Measurements from ENCODE around the gene ADCY2. TPM values are rescaled to one million over a fixed set of nuclear protein-coding genes. Genes with fewer than 3 reads are reported as not detected.

The ADCY2 gene
- total RNA-seq (under 1 TPM; 0.13 to 0.96 (median 0.34) TPM), polyA plus RNA-seq (under 1 TPM; 0.04 to 0.11 TPM)
- long read RNA-seq, donor 1, partial matches to known transcripts, result 0 of 1 reads
- long read RNA-seq, donor 1, other reads (novel, unspliced or antisense), result 1 of 1 reads
- long read RNA-seq, donor 2, result 0 reads
- long read RNA-seq, donor 3, result 0 reads

- peaks cover 6 to 67% (median 38%) of the 10 kb centered on the region in 9 donors for H3K27me3 ChIP-seq
- WGBS, 4 donors, result 0 to 2% (median 2%) methylated on average over 18 to 121 of the region's 121 CpGs; no CpG with 5 or more reads in 1 of the 4 donors
- no peaks in the 10 kb centered on the region for H3K36me3 ChIP-seq
- H3K9me3 ChIP-seq, result no peaks in the 10 kb centered on the region
- peak within 1 kb of the TSS in 11 of 12 donors; percentile 16 to 60 (median 47) for H3K4me3 ChIP-seq
- peak in 2 of 4 donors; percentile 28 to 41 for ATAC-seq
- TF ChIP-seq CTCF (IDR thresholded peaks at IDR 0.05), result no peak
- TF ChIP-seq POLR2A (IDR thresholded peaks at IDR 0.05), result no peak
- intact Hi-C loops (cut with DNase I), result loop anchor here in 2 of 10 donors (5.0 to 10.0 kb wide), 2 partner anchors 461 to 631 kb away; no protein-coding TSS in a partner anchor
- H3K4me1 ChIP-seq, result peaks cover 0 to 21% (median 0%) of the 10 kb centered on the region in 12 donors
- H3K27ac ChIP-seq, result peak within 1 kb of the TSS in 1 of 12 donors; percentile 72
- no peak for DNase-seq
Measured at GRCh38 chr5:7395947-7396712, at the start of gene ADCY2. ADCY2 (plus strand) TSS chr5:7396138; CDS start chr5:7396297, 159 bp downstream.

- Histone ChIP-seq H3K4me1 (no peaks in the 10 kb centered on the region), H3K9me3 (peaks cover 0 to 7% (median 0%) of the 10 kb centered on the region in 12 donors), H3K36me3 (no peaks in the 10 kb centered on the region), H3K4me3 (no peak overlapping the region), H3K27me3 (no peaks in the 10 kb centered on the region), H3K27ac (no peak overlapping the region)
- TF ChIP-seq CTCF (IDR thresholded peaks at IDR 0.05) (no peak), POLR2A (IDR thresholded peaks at IDR 0.05) (no peak)
- ATAC-seq (no peak), DNase-seq (no peak)
- intact Hi-C loops (cut with DNase I), result no loop called here
- WGBS, 4 donors, result 47 to 51% (median 49%) methylated on average over 6 of the region's 6 CpGs
Measured at GRCh38 chr5:7347377-7347776, 48.6 kb upstream of the ADCY2 start.

- Histone ChIP-seq H3K27ac (no peak overlapping the region), H3K4me3 (no peak overlapping the region), H3K4me1 (no peaks in the 10 kb centered on the region), H3K27me3 (no peaks in the 10 kb centered on the region), H3K36me3 (no peaks in the 10 kb centered on the region), H3K9me3 (peaks cover 0 to 6% (median 0%) of the 10 kb centered on the region in 12 donors)
- ATAC-seq, result no peak
- WGBS, 4 donors, result 32 to 44% (median 36%) methylated on average over 8 of the region's 8 CpGs
- TF ChIP-seq CTCF (IDR thresholded peaks at IDR 0.05) (no peak), POLR2A (IDR thresholded peaks at IDR 0.05) (no peak)
- intact Hi-C loops (cut with DNase I), result no loop called here
- no peak for DNase-seq
Measured at GRCh38 chr5:7348168-7348854, 47.6 kb upstream of the ADCY2 start.

- intact Hi-C loops (cut with DNase I), result no loop called here
- Histone ChIP-seq H3K27me3 (no peaks in the 10 kb centered on the region), H3K9me3 (peaks cover 0 to 5% (median 0%) of the 10 kb centered on the region in 12 donors), H3K4me1 (no peaks in the 10 kb centered on the region), H3K36me3 (no peaks in the 10 kb centered on the region), H3K4me3 (no peak overlapping the region), H3K27ac (no peak overlapping the region)
- TF ChIP-seq CTCF (IDR thresholded peaks at IDR 0.05) (no peak), POLR2A (IDR thresholded peaks at IDR 0.05) (no peak)
- no peak for ATAC-seq
- no peak for DNase-seq
- 50 to 67% (median 61%) methylated on average over 5 of the region's 5 CpGs for WGBS, 4 donors
Measured at GRCh38 chr5:7361593-7361992, 34.3 kb upstream of the ADCY2 start.

All from heart left ventricle (tissue), 16 donors.